ENCODE results near the gene SBK1.

The SBK1 gene

GRCh38 chr16:28282045-28282444 lies 10.3 kb upstream of the SBK1 start:
- DNase-seq (ENCODE audit: low read depth in 2 of 2): no peak

- no peak for DNase-seq (ENCODE audit: low read depth in 2 of 2)
Observed at GRCh38 chr16:28283173-28283572, 9.2 kb upstream of the SBK1 start.

GRCh38 chr16:28283798-28284577 lies 8.3 kb upstream of the SBK1 start:
- no peak for DNase-seq (ENCODE audit: low read depth in 2 of 2)

GRCh38 chr16:28285649-28286048 lies 6.7 kb upstream of the SBK1 start:
- DNase-seq (ENCODE audit: low read depth in 2 of 2): no peak

- no peak for DNase-seq (ENCODE audit: low read depth in 2 of 2)
Observed at GRCh38 chr16:28288114-28288513, 4.2 kb upstream of the SBK1 start.

GRCh38 chr16:28289048-28289447 lies 3.3 kb upstream of the SBK1 start:
- DNase-seq (ENCODE audit: low read depth in 2 of 2): no peak

- no peak for DNase-seq (ENCODE audit: low read depth in 2 of 2)
Observed at GRCh38 chr16:28289939-28290858, 2.1 kb upstream of the SBK1 start.

GRCh38 chr16:28290859-28291254 lies 1.5 kb upstream of the SBK1 start:
- no peak for DNase-seq (ENCODE audit: low read depth in 2 of 2)

- DNase-seq (ENCODE audit: low read depth in 2 of 2): no peak
Observed at GRCh38 chr16:28292731-28293600, 641 bp downstream of the SBK1 start.

GRCh38 chr16:28293601-28293960 lies 1.3 kb downstream of the SBK1 start:
- DNase-seq (ENCODE audit: low read depth in 2 of 2): no peak

- DNase-seq (ENCODE audit: low read depth in 2 of 2): no peak
Observed at GRCh38 chr16:28294201-28294600, 1.9 kb downstream of the SBK1 start.

- no peak for DNase-seq (ENCODE audit: low read depth in 2 of 2)
Observed at GRCh38 chr16:28295276-28295675, 3.0 kb downstream of the SBK1 start.

- no peak for DNase-seq (ENCODE audit: low read depth in 2 of 2)
Observed at GRCh38 chr16:28297308-28297707, 5.0 kb downstream of the SBK1 start.

GRCh38 chr16:28297784-28298510 lies 5.6 kb downstream of the SBK1 start:
- no peak for DNase-seq (ENCODE audit: low read depth in 2 of 2)

- no peak for DNase-seq (ENCODE audit: low read depth in 2 of 2)
Observed at GRCh38 chr16:28298511-28298878, 6.2 kb downstream of the SBK1 start.

- DNase-seq (ENCODE audit: low read depth in 2 of 2): no peak
Observed at GRCh38 chr16:28300327-28300726, 8.0 kb downstream of the SBK1 start.

- no peak for DNase-seq (ENCODE audit: low read depth in 2 of 2)
Observed at GRCh38 chr16:28301154-28301553, 8.8 kb downstream of the SBK1 start.

- no peak for DNase-seq (ENCODE audit: low read depth in 2 of 2)
Observed at GRCh38 chr16:28301620-28302019, 9.3 kb downstream of the SBK1 start.

- no peak for DNase-seq (ENCODE audit: low read depth in 2 of 2)
Observed at GRCh38 chr16:28303132-28303531, 10.8 kb downstream of the SBK1 start.

- DNase-seq (ENCODE audit: low read depth in 2 of 2): no peak
Observed at GRCh38 chr16:28304214-28304613, 11.9 kb downstream of the SBK1 start.

- no peak for DNase-seq (ENCODE audit: low read depth in 2 of 2)
Observed at GRCh38 chr16:28307936-28308335, 15.6 kb downstream of the SBK1 start.
